GM12878 (cell line): ENCODE data around the gene PHF11. TPM values are rescaled to one million over a fixed set of nuclear protein-coding genes. Genes with fewer than 3 reads are reported as not detected.

Experiments
- ATAC-seq: fragments of 200-7000 bp; cut with Tn5 transposase; 3 replicates; pipeline ENCODE4 v1.9.1; 2020; ENCODE audit warnings: mild to moderate bottlenecking, moderate library complexity
- BruUV-seq: library from RNA; stranded (reverse); fragments of 400-500 nt; replicated peaks from 2 replicates; lab custom pipeline; 2021; lab: Mats Ljungman, UMichigan
- CTCF ChIA-PET: fragments of 300-600 bp; sonication (Branson Sonifier 250); formaldehyde crosslinking; extraction: SDS; loops from one replicate; lab custom pipeline; 2021; ENCODE audit warnings: inconsistent platforms; lab: Yijun Ruan, JAX
- POLR2A ChIA-PET: fragments of 350-600 bp; formaldehyde crosslinking; extraction: SDS; loops from one replicate; lab custom pipeline; 2021; ENCODE audit warnings: inconsistent platforms; lab: Charles Lee
- RAD21 ChIA-PET: fragments of 300-600 bp; sonication (Branson Sonifier 250); formaldehyde crosslinking; loops from one replicate; lab custom pipeline; 2023; ENCODE audit warnings: antibody characterized with exemption; ENCODE audit not compliant: unreplicated experiment; lab: Charles Lee
- SMC1A ChIA-PET: fragments of 300-600 bp; sonication (Branson Sonifier 250); formaldehyde crosslinking; loops from one replicate; lab custom pipeline; 2023; ENCODE audit not compliant: unreplicated experiment, uncharacterized antibody; lab: Charles Lee
- DNase-seq: peaks from one replicate; pipeline ENCODE4 v3.0.0-alpha.2; 2011; ENCODE audit warnings: low read depth, low spot score
- FAIRE-seq: peaks from 3 replicates; lab custom pipeline; 2011; peaks lifted over from hg19 to GRCh38; lab: Jason Lieb, UNC
- H2AFZ ChIP-seq: 2 replicates; pipeline ENCODE4 v1.6.0; 2011; ENCODE audit warnings: low read depth, low read length, control low read depth; ENCODE audit not compliant: control insufficient read depth
- H3K27ac ChIP-seq: 2 replicates; pipeline ENCODE4 v1.5.1; 2011; ENCODE audit warnings: control low read depth; ENCODE audit not compliant: control insufficient read depth, insufficient read depth
- H3K27me3 ChIP-seq, 2 experiments: replicated peaks in 1 of 2; 2 replicates each; pipeline versions ENCODE4 v1.6.0 to v1.6.1; 2011; ENCODE audit warnings: low read length in 1 of 2; ENCODE audit not compliant: control insufficient read depth in 2 of 2, insufficient read depth in 2 of 2
- H3K36me3 ChIP-seq, 2 experiments: 2 replicates each; pipeline ENCODE4 v1.5.1; 2011; ENCODE audit warnings: low read length in 1 of 2; ENCODE audit not compliant: control insufficient read depth in 2 of 2, insufficient read depth in 2 of 2
- H3K4me1 ChIP-seq: 2 replicates; pipeline ENCODE4 v1.6.1; 2011; ENCODE audit warnings: mild to moderate bottlenecking, low read length, moderate library complexity, mixed read lengths; ENCODE audit not compliant: control insufficient read depth, insufficient read depth
- H3K4me2 ChIP-seq: 2 replicates; pipeline ENCODE4 v1.6.0; 2011; ENCODE audit warnings: control low read depth; ENCODE audit not compliant: control insufficient read depth, insufficient read depth
- H3K4me3 ChIP-seq: fragments of 200-600 bp; sonication (generic); 2 replicates; pipeline ENCODE4 v1.5.1; 2016
- H3K79me2 ChIP-seq: 2 replicates; pipeline ENCODE4 v1.6.0; 2011; ENCODE audit warnings: low read length; ENCODE audit not compliant: control insufficient read depth, insufficient read depth
- H3K9ac ChIP-seq: 2 replicates; pipeline ENCODE4 v1.8.0; 2011; ENCODE audit warnings: low read length, control low read depth, mixed read lengths; ENCODE audit not compliant: control insufficient read depth, insufficient read depth
- H3K9me3 ChIP-seq: replicated peaks from 3 replicates; pipeline ENCODE4 v1.5.1; 2011; ENCODE audit warnings: mild to moderate bottlenecking, low read length; ENCODE audit not compliant: control insufficient read depth, insufficient read depth
- H4K20me1 ChIP-seq: 2 replicates; pipeline ENCODE4 v1.6.0; 2011; ENCODE audit not compliant: control insufficient read depth, insufficient read depth
- ATF7 ChIP-seq: fragments of 450-650 bp; IDR thresholded peaks from 2 replicates; pipeline ENCODE4 v1.6.1; 2016; ENCODE audit warnings: low read depth, mild to moderate bottlenecking
- CHD2 ChIP-seq: IDR thresholded peaks from 2 replicates; pipeline ENCODE4 v1.6.1; 2011; ENCODE audit warnings: low read depth, low read length, improper control_type of control experiment, borderline replicate concordance
- ESRRA ChIP-seq: IDR thresholded peaks from 2 replicates; pipeline ENCODE4 v1.6.1; 2012; ENCODE audit warnings: mild to moderate bottlenecking, low read length, improper control_type of control experiment
- FOS ChIP-seq: IDR thresholded peaks from 3 replicates; pipeline ENCODE4 v1.6.1; 2011; ENCODE audit warnings: borderline replicate concordance; ENCODE audit not compliant: insufficient read length; ENCODE audit errors: extremely low read depth
- FOXK2 ChIP-seq: fragments of 450-650 bp; IDR thresholded peaks from 2 replicates; pipeline ENCODE4 v1.6.1; 2017; ENCODE audit warnings: mild to moderate bottlenecking, moderate library complexity
- MEF2A ChIP-seq: IDR thresholded peaks from 2 replicates; pipeline ENCODE4 v1.6.1; 2011; ENCODE audit warnings: low read depth, mild to moderate bottlenecking, low read length, moderate library complexity; ENCODE audit not compliant: insufficient read depth
- NFYB ChIP-seq: IDR thresholded peaks from 2 replicates; pipeline ENCODE4 v1.6.1; 2011; ENCODE audit warnings: low read depth, mild to moderate bottlenecking, low read length, improper control_type of control experiment, moderate library complexity; ENCODE audit not compliant: insufficient read depth
- NR2C2 ChIP-seq: IDR thresholded peaks from 2 replicates; pipeline ENCODE4 v1.6.1; 2011; ENCODE audit warnings: borderline replicate concordance, low read depth; ENCODE audit not compliant: control insufficient read depth, insufficient read length
- PML ChIP-seq: IDR thresholded peaks from 2 replicates; pipeline ENCODE4 v1.6.1; 2012; ENCODE audit warnings: low read length, inconsistent platforms
- RELA ChIP-seq: fragments of 450-650 bp; IDR thresholded peaks from 2 replicates; pipeline ENCODE4 v1.8.0; 2014; ENCODE audit warnings: borderline replicate concordance; ENCODE audit not compliant: partially characterized antibody
- SMAD1 ChIP-seq: fragments of 450-650 bp; IDR thresholded peaks from 2 replicates; pipeline ENCODE4 v1.6.1; 2018; ENCODE audit warnings: mild to moderate bottlenecking, low read depth; ENCODE audit not compliant: partially characterized antibody
- SMAD5 ChIP-seq: IDR thresholded peaks from 2 replicates; pipeline ENCODE4 v1.6.1; 2016; ENCODE audit warnings: antibody characterized with exemption, low read depth
- TBL1XR1 ChIP-seq: IDR thresholded peaks from 2 replicates; pipeline ENCODE4 v1.6.1; 2012; ENCODE audit warnings: low read depth, low read length, improper control_type of control experiment
- in situ Hi-C: fragments of 300-500 bp; cut with MboI; formaldehyde crosslinking; loops from 9 replicates; pipeline ENCODE4 v1.14.3; 2018; ENCODE audit warnings: mixed read lengths
- intact Hi-C: fragments of 100-400 bp; cut with micrococcal nuclease; formaldehyde crosslinking; loops from one replicate; pipeline ENCODE4 v1.14.2; 2022; ENCODE audit not compliant: unreplicated experiment
- polyA plus RNA-seq, 11 experiments: library from polyadenylated mRNA; depleted of rRNA in 4 of 11; unstranded in 6 of 11; stranded (reverse) in 5 of 11; fragments of >200 nt; fragmentation: Nextera tagmentation in 4 of 11; fragmentation: Illumina TruSeq in 1 of 11; extraction: Ambion mirVana in 4 of 11; extraction: Trizol in 1 of 11; gene quantifications; 1 replicate in 1 of 11; 2 replicates in 10 of 11; pipeline versions ENCODE4 v1.2.1 to v1.2.3, GENCODE V29; 2011 to 2016; ENCODE audit warnings: inconsistent platforms in 2 of 11, missing spikeins in 2 of 11, low read depth in 1 of 11
- total RNA-seq, 4 experiments: library from RNA; depleted of rRNA in 3 of 4; stranded (reverse); fragments of >200 nt in 3 of 4; fragmentation: Illumina TruSeq in 1 of 4; extraction: Trizol in 1 of 4; gene quantifications; 2 replicates each; pipeline versions ENCODE4 v1.2.1 to v1.2.3, GENCODE V29; 2013 to 2021
- TF ChIP-seq, protein P1 (sequence below): fragments of 450-650 bp; IDR thresholded peaks from 2 replicates; pipeline ENCODE4 v1.6.1; 2018; ENCODE audit warnings: mild to moderate bottlenecking, low read depth, moderate library complexity; ENCODE audit not compliant: partially characterized antibody
- TF ChIP-seq, protein P2 (sequence below): IDR thresholded peaks from 2 replicates; pipeline ENCODE4 v1.6.1; 2011; ENCODE audit warnings: low read depth, mild to moderate bottlenecking, low read length, moderate library complexity, borderline replicate concordance; ENCODE audit errors: extremely low read depth
- TF ChIP-seq, protein P3 (sequence below): IDR thresholded peaks from 2 replicates; pipeline ENCODE4 v1.6.1; 2012; ENCODE audit warnings: low read length, inconsistent platforms

PHF11 gene
- total and polyA plus RNA-seq, 10 of the 15 experiments (the other 5 are each of a cell fraction or from before 2014, with no cell fraction given): 16.9 to 77.3 (median 32.7) TPM

DNA sequence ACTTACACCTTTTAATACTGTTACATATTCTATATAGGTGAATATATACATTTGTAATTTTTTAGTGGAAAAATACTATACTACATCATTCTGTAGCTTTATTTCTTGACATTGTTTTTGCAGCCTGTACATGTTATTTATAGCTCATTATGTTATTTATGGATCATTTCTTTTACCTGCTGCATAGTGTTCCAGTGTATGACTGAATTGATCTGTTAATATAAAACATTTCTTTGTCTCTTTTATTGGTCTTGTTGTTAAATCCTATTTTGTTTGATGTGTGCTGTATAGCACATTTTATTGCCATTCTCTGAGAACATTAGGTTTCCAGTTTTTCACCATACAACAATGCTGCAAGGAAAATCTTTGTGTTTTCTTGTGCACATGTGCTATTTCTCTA, 49.3 kb upstream of the PHF11 start:
- TF ChIP-seq ATF7 (no peak), RELA (no peak), SMAD1 (no peak), CHD2 (no peak), SMAD5 (no peak), TBL1XR1 (no peak), FOS (no peak), PML (no peak), NFYB (no peak), ESRRA (no peak; the same call in 1 of the 2 replicates), NR2C2 (no peak), MEF2A (no peak), FOXK2 (no peak)
- TF ChIP-seq, protein P1, sequence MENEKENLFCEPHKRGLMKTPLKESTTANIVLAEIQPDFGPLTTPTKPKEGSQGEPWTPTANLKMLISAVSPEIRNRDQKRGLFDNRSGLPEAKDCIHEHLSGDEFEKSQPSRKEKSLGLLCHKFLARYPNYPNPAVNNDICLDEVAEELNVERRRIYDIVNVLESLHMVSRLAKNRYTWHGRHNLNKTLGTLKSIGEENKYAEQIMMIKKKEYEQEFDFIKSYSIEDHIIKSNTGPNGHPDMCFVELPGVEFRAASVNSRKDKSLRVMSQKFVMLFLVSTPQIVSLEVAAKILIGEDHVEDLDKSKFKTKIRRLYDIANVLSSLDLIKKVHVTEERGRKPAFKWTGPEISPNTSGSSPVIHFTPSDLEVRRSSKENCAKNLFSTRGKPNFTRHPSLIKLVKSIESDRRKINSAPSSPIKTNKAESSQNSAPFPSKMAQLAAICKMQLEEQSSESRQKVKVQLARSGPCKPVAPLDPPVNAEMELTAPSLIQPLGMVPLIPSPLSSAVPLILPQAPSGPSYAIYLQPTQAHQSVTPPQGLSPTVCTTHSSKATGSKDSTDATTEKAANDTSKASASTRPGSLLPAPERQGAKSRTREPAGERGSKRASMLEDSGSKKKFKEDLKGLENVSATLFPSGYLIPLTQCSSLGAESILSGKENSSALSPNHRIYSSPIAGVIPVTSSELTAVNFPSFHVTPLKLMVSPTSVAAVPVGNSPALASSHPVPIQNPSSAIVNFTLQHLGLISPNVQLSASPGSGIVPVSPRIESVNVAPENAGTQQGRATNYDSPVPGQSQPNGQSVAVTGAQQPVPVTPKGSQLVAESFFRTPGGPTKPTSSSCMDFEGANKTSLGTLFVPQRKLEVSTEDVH: no peak
- TF ChIP-seq, protein P2, sequence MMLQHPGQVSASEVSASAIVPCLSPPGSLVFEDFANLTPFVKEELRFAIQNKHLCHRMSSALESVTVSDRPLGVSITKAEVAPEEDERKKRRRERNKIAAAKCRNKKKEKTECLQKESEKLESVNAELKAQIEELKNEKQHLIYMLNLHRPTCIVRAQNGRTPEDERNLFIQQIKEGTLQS: no peak
- TF ChIP-seq, protein P3, sequence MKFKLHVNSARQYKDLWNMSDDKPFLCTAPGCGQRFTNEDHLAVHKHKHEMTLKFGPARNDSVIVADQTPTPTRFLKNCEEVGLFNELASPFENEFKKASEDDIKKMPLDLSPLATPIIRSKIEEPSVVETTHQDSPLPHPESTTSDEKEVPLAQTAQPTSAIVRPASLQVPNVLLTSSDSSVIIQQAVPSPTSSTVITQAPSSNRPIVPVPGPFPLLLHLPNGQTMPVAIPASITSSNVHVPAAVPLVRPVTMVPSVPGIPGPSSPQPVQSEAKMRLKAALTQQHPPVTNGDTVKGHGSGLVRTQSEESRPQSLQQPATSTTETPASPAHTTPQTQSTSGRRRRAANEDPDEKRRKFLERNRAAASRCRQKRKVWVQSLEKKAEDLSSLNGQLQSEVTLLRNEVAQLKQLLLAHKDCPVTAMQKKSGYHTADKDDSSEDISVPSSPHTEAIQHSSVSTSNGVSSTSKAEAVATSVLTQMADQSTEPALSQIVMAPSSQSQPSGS: no peak
- Histone ChIP-seq H3K36me3 (no peaks in the 10 kb centered on the region), H3K79me2 (peaks cover 38% of the 10 kb centered on the region), H3K27me3 (no peaks in the 10 kb centered on the region), H3K9ac (no peak overlapping the region), H3K9me3 (no peaks in the 10 kb centered on the region), H3K4me3 (peak overlapping the region; percentile 11), H2AFZ (no peak overlapping the region), H3K4me1 (peaks cover 5% of the 10 kb centered on the region; the same call in 1 of the 2 replicates), H3K27ac (no peak overlapping the region), H4K20me1 (no peaks in the 10 kb centered on the region), H3K4me2 (peak overlapping the region; percentile 31)
- FAIRE-seq (no peak), DNase-seq (no peak), ATAC-seq (no peak)
- no TSS peak for BruUV-seq
- in situ Hi-C loops: no loop called here
- ChIA-PET POLR2A (interaction anchor here (1.9 to 4.9 kb wide), 2 partner anchors 48 to 490 kb away, joined by 4 to 48 read pairs; partner anchors contain the start of genes PHF11 and SPRYD7), CTCF (interaction anchor here (0.6 to 3.0 kb wide), 5 partner anchors 49 to 236 kb away, joined by 3 to 13 read pairs (median 3); partner anchors contain the start of gene PHF11), SMC1A (interaction anchor here (1.1 to 3.0 kb wide), 6 partner anchors 9 to 190 kb away, joined by 3 to 13 read pairs (median 6); partner anchors contain the start of gene PHF11), RAD21 (interaction anchor here (1.4 to 1.5 kb wide), 2 partner anchors 9 to 49 kb away, joined by 5 read pairs; partner anchors contain the start of gene PHF11)
- intact Hi-C loops: loop anchor here (10.0 kb wide), 2 partner anchors 238 to 338 kb away; no protein-coding TSS in a partner anchor
